Breast epithelium (tissue), 4 donors: ENCODE data around the gene HCFC2. TPM values are rescaled to one million over a fixed set of nuclear protein-coding genes. Genes with fewer than 3 reads are reported as not detected.

ENCODE experiments used
- DNase-seq, 2 donors: peaks; one replicate each; pipeline ENCODE4 v3.0.0-alpha.2; 2019; ENCODE audit warnings: low spot score in 2 of 2
- H3K27ac ChIP-seq, 2 donors: fragments of 200-600 bp; sonication (generic) in 1 of 2; one replicate each; pipeline ENCODE4 v1.5.1; 2016 to 2019; ENCODE audit warnings: mild to moderate bottlenecking in 1 of 2
- H3K27me3 ChIP-seq, 2 donors: fragments of 200-600 bp; sonication (generic) in 1 of 2; one replicate each; pipeline versions ENCODE4 v1.5.1 to v1.6.0; 2017 to 2019; ENCODE audit warnings: control low read depth in 1 of 2, mild to moderate bottlenecking in 1 of 2
- H3K36me3 ChIP-seq: fragments of 200-600 bp; one replicate; pipeline ENCODE4 v1.5.1; 2019
- H3K4me1 ChIP-seq, 2 donors: fragments of 200-600 bp; sonication (generic); one replicate each; pipeline ENCODE4 v1.5.1; 2016 to 2019; ENCODE audit warnings: control low read depth in 1 of 2
- H3K4me3 ChIP-seq, 3 donors: fragments of 200-600 bp; sonication (generic); 1 replicate in 2 of 3; 2 replicates in 1 of 3; pipeline ENCODE4 v1.5.1; 2016 to 2019; ENCODE audit warnings: mild to moderate bottlenecking in 3 of 3, moderate library complexity in 2 of 3
- H3K9me3 ChIP-seq, 2 donors: fragments of 200-600 bp; sonication (generic) in 1 of 2; one replicate each; pipeline ENCODE4 v1.5.1; 2016 to 2019; ENCODE audit warnings: control low read depth in 1 of 2
- POLR2A ChIP-seq: fragments of 450-650 bp; IDR thresholded peaks from one replicate; pipeline ENCODE4 v1.6.1; 2016; ENCODE audit warnings: antibody characterized with exemption, mild to moderate bottlenecking, moderate library complexity
- POLR2AphosphoS5 ChIP-seq, 3 donors: sonication (generic); formaldehyde crosslinking; IDR thresholded peaks; one replicate each; pipeline ENCODE4 v1.6.1; 2017; ENCODE audit warnings: antibody characterized with exemption in 3 of 3
- intact Hi-C: fragments of 100-400 bp; cut with DNase I; formaldehyde crosslinking; loops from one replicate; pipeline ENCODE4 v1.15.1; 2023; ENCODE audit warnings: low total_unique reads
- total RNA-seq, 3 donors: library from RNA; depleted of rRNA; stranded (reverse); fragments of >200 nt; gene quantifications; one replicate each; pipeline ENCODE4 v1.1.0, GENCODE V29; 2016
- TF ChIP-seq, protein P1 (sequence below), 3 donors: fragments of 450-650 bp; IDR thresholded peaks; one replicate each; pipeline ENCODE4 v1.5.1; 2016 to 2017; ENCODE audit warnings: antibody characterized with exemption in 3 of 3, mild to moderate bottlenecking in 3 of 3, moderate library complexity in 3 of 3

Gene HCFC2
- total RNA-seq, 3 donors from 2014 or later = 20.3 to 26.2 (median 23.2) TPM

DNA sequence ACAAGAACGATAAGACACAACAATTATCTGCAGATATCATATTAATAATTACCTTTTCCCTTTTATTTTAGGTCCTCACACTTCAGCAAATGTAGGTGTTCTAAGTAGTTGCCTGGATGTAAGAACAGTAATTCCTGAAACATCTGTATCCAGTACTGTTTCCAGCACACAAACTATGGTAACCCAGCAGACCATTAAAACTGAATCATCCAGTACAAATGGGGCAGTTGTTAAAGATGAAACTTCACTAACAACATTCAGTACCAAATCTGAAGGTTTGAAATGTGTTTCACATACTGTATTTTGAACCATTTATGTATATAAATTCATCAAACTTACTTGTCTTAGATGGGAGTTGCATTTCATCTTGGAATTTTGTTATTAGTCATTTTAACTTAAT lies 31.0 kb downstream of the HCFC2 start:
- H3K9me3 ChIP-seq = no peaks in the 10 kb centered on the region
- intact Hi-C loops = no loop called here
- H3K36me3 ChIP-seq = no peaks in the 10 kb centered on the region
- H3K4me1 ChIP-seq = no peaks in the 10 kb centered on the region
- H3K27me3 ChIP-seq = no peaks in the 10 kb centered on the region
- TF ChIP-seq, protein P1, sequence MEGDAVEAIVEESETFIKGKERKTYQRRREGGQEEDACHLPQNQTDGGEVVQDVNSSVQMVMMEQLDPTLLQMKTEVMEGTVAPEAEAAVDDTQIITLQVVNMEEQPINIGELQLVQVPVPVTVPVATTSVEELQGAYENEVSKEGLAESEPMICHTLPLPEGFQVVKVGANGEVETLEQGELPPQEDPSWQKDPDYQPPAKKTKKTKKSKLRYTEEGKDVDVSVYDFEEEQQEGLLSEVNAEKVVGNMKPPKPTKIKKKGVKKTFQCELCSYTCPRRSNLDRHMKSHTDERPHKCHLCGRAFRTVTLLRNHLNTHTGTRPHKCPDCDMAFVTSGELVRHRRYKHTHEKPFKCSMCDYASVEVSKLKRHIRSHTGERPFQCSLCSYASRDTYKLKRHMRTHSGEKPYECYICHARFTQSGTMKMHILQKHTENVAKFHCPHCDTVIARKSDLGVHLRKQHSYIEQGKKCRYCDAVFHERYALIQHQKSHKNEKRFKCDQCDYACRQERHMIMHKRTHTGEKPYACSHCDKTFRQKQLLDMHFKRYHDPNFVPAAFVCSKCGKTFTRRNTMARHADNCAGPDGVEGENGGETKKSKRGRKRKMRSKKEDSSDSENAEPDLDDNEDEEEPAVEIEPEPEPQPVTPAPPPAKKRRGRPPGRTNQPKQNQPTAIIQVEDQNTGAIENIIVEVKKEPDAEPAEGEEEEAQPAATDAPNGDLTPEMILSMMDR (IDR thresholded peaks at IDR 0.05) = no peak
- TF ChIP-seq POLR2AphosphoS5 (IDR thresholded peaks at IDR 0.05) = no peak
- no peak for TF ChIP-seq POLR2A
- H3K4me3 ChIP-seq = no peak overlapping the region
- H3K27ac ChIP-seq = no peak overlapping the region
- no peak for DNase-seq

DNA sequence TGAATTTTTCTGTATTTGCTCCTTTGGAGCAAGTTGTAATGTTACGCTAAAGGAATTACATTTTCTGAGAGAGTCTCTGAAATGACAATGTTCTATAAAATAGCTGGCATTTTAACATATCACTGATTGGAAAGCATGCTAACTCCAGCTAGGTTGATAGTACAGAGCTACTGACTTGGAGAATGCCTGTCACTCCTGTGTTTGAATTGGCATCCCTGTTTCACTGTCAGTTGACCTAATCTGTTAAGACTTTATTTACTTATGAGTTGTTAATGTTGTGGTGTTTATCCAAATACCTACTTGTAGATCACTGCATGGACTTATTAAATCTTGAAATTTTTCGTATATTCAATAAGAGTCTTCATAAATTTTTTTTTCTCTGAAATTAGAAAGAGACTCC lies 33.6 kb downstream of the HCFC2 start:
- TF ChIP-seq POLR2A (no peak), POLR2AphosphoS5 (IDR thresholded peaks at IDR 0.05) (no peak)
- TF ChIP-seq, protein P1 (IDR thresholded peaks at IDR 0.05) = no peak
- Histone ChIP-seq H3K27ac (no peak overlapping the region), H3K27me3 (no peaks in the 10 kb centered on the region), H3K9me3 (no peaks in the 10 kb centered on the region), H3K36me3 (peaks cover 5% of the 10 kb centered on the region), H3K4me1 (no peaks in the 10 kb centered on the region), H3K4me3 (no peak overlapping the region)
- no peak for DNase-seq
- intact Hi-C loops = no loop called here

DNA sequence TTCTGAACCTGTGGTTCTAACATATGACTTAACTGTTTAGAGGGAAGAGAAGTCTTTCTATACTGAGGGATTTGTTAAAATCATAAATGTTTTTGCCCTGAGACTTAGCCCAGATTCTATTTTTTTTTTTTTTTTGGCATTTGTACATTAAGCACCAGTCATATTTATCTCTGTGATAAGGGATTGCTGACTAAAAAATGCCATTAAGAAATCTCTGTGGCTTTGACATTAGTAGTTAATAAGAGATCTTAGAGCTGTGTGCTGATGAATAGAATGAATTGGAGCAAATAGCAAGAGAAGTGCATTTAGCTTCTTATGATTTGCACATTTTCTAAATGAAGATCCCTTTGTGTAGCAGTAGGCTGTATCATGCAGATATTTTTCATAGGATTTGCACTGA lies 41.1 kb downstream of the HCFC2 start:
- peaks cover 5% of the 10 kb centered on the region for H3K36me3 ChIP-seq

DNA sequence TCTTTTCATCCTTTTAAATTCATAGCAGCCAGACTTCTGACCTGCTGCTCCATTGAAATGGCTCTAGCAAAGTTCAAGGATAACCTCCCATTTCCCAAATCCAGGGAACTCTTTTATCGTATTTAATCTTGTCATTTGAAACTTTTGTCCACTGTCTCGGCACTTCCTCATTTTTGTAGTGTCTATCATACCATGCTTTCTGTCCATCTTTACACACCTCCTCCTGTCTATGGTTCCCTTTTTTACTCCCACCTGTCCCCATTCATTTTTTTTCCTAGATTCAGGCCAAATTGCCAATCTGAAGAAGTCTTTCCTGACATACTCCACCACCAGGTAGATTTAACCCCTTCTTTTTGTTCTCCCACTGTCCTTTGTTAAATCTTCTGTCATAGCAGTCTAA lies 42.6 kb downstream of the HCFC2 start:
- H3K27ac ChIP-seq = no peak overlapping the region
- DNase-seq = no peak
- peaks cover 5% of the 10 kb centered on the region for H3K36me3 ChIP-seq

More for the DNA sequence above, 41.1 kb downstream of the HCFC2 start:
- Histone ChIP-seq H3K4me1 (no peaks in the 10 kb centered on the region), H3K27me3 (no peaks in the 10 kb centered on the region), H3K27ac (no peak overlapping the region), H3K4me3 (no peak overlapping the region), H3K9me3 (no peaks in the 10 kb centered on the region)
- intact Hi-C loops = no loop called here
- no peak for DNase-seq
- TF ChIP-seq, protein P1 (IDR thresholded peaks at IDR 0.05) = no peak

DNA sequence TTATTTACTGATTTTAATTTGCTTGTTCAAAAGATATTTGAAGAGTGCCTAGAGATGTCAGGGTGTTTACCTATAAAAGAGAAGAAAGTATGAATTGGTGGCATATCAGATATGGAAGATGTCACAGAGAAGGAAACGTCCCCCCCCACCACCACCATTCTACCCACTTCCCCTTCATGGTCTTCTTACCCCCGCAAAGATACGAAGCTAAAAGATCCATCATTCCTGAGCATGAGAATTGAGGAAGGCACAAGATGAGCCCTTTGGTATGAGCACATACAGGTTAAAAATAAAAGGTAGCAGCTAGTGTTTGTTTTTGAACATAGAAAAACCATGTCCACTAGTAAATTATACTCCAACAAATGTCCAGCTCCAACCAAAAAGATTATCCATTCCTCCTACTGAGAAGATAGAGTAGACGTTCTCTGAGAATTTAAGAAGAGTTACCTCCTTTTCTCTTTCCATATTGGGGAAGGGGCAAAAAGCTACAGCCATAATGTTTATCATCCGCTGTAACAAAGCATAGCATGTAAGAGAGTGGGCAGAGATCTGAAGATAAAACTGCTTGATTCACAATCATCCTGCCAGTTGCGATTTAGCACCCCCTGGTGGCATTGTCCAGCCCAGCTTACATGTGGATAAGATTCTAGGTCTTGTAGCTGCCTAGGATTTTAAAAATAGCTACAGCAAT lies 44.6 kb downstream of the HCFC2 start:
- Histone ChIP-seq H3K27me3 (no peaks in the 10 kb centered on the region), H3K36me3 (no peaks in the 10 kb centered on the region), H3K27ac (no peak overlapping the region), H3K9me3 (no peaks in the 10 kb centered on the region), H3K4me1 (no peaks in the 10 kb centered on the region), H3K4me3 (no peak overlapping the region)
- TF ChIP-seq, protein P1 (IDR thresholded peaks at IDR 0.05) = peak; percentile 74 to 77 (median 77)
- TF ChIP-seq POLR2A (no peak), POLR2AphosphoS5 (IDR thresholded peaks at IDR 0.05) (peak in 1 of 3 donors; percentile 20)
- intact Hi-C loops = no loop called here
- DNase-seq = peak; percentile 69 to 76

More for the DNA sequence above, 42.6 kb downstream of the HCFC2 start:
- no peak for TF ChIP-seq POLR2A
- TF ChIP-seq, protein P1 (IDR thresholded peaks at IDR 0.05) = no peak
- TF ChIP-seq POLR2AphosphoS5 (IDR thresholded peaks at IDR 0.05) = no peak
- no peak overlapping the region for H3K4me3 ChIP-seq
- H3K4me1 ChIP-seq = no peaks in the 10 kb centered on the region
- H3K9me3 ChIP-seq = no peaks in the 10 kb centered on the region
- intact Hi-C loops = no loop called here
- no peaks in the 10 kb centered on the region for H3K27me3 ChIP-seq
